Neural progenitor cell (in vitro differentiated cells): Measurements from ENCODE around the gene VAMP2. TPM values are rescaled to one million over a fixed set of nuclear protein-coding genes. Genes with fewer than 3 reads are reported as not detected.

ENCODE experiments used
- DNase-seq: peaks from one replicate; pipeline ENCODE4 v3.0.0-alpha.2; 2016; ENCODE audit warnings: low spot score
- H2AFZ ChIP-seq: fragments of 200-600 bp; sonication (generic); replicated peaks from 2 replicates; pipeline ENCODE4 v1.6.1; 2016; ENCODE audit warnings: antibody characterized with exemption
- H3F3A ChIP-seq: fragments of 200-600 bp; sonication (generic); 2 replicates; pipeline ENCODE4 v1.6.1; 2016; ENCODE audit warnings: antibody characterized with exemption, low read depth
- H3K27ac ChIP-seq: fragments of 200-600 bp; sonication (generic); 2 replicates; pipeline ENCODE4 v1.5.1; 2016; ENCODE audit warnings: mild to moderate bottlenecking
- H3K27me3 ChIP-seq: fragments of 200-600 bp; sonication (generic); 2 replicates; pipeline ENCODE4 v1.6.1; 2016; ENCODE audit warnings: mild to moderate bottlenecking, moderate library complexity
- H3K36me3 ChIP-seq: fragments of 200-600 bp; sonication (generic); 2 replicates; pipeline ENCODE4 v1.5.1; 2016
- H3K4me1 ChIP-seq: fragments of 200-600 bp; sonication (generic); 2 replicates; pipeline ENCODE4 v1.6.1; 2016; ENCODE audit warnings: mixed run types
- H3K4me2 ChIP-seq: fragments of 200-600 bp; sonication (generic); 2 replicates; pipeline ENCODE4 v1.6.1; 2016
- H3K4me3 ChIP-seq: fragments of 200-600 bp; sonication (generic); 2 replicates; pipeline ENCODE4 v1.5.1; 2016
- H3K79me2 ChIP-seq: fragments of 200-600 bp; sonication (generic); 2 replicates; pipeline ENCODE4 v1.6.1; 2016; ENCODE audit warnings: low read depth
- H3K9ac ChIP-seq: fragments of 200-600 bp; sonication (generic); 2 replicates; pipeline ENCODE4 v1.6.1; 2016
- H3K9me3 ChIP-seq: fragments of 200-600 bp; sonication (generic); 2 replicates; pipeline ENCODE4 v1.5.1; 2016; ENCODE audit warnings: low read depth
- H4K20me1 ChIP-seq: fragments of 200-600 bp; sonication (generic); 2 replicates; pipeline ENCODE4 v1.6.1; 2016; ENCODE audit warnings: low read depth
- H3K27ac Mint-ChIP-seq: 3 replicates; pipeline ENCODE4 v1.8.0; 2021; ENCODE audit warnings: mixed read lengths
- H3K27me3 Mint-ChIP-seq: 2 replicates; pipeline ENCODE4 v1.8.0; 2022; ENCODE audit warnings: low read depth, mild to moderate bottlenecking, inconsistent platforms, moderate library complexity, mixed read lengths; ENCODE audit not compliant: insufficient read depth
- H3K36me3 Mint-ChIP-seq: 3 replicates; pipeline ENCODE4 v1.8.0; 2021; ENCODE audit warnings: mixed read lengths
- H3K4me1 Mint-ChIP-seq: 3 replicates; pipeline ENCODE4 v1.8.0; 2021; ENCODE audit warnings: mixed read lengths
- H3K4me3 Mint-ChIP-seq: 3 replicates; pipeline ENCODE4 v1.8.0; 2021; ENCODE audit warnings: mild to moderate bottlenecking, moderate library complexity, mixed read lengths
- H3K9me3 Mint-ChIP-seq: 3 replicates; pipeline ENCODE4 v1.8.0; 2020; ENCODE audit warnings: mixed read lengths
- CTCF ChIP-seq: fragments of 200-600 bp; sonication (generic); IDR thresholded peaks from 2 replicates; pipeline ENCODE4 v1.5.1; 2017; ENCODE audit warnings: antibody characterized with exemption, mild to moderate bottlenecking
- EZH2 ChIP-seq: fragments of 200-600 bp; sonication (generic); IDR thresholded peaks from 2 replicates; pipeline ENCODE4 v1.6.1; 2017; ENCODE audit warnings: antibody characterized with exemption, mild to moderate bottlenecking, moderate library complexity
- EZH2phosphoT487 ChIP-seq: fragments of 200-600 bp; sonication (generic); IDR thresholded peaks from 2 replicates; pipeline ENCODE4 v1.6.1; 2017; ENCODE audit warnings: antibody characterized with exemption
- total RNA-seq: library from RNA; depleted of rRNA; stranded (reverse); fragments of >200 nt; gene quantifications from 2 replicates; pipeline ENCODE4 v1.2.3, GENCODE V29; 2015; ENCODE audit warnings: low replicate concordance

The VAMP2 gene
- total RNA-seq, 1 donor from 2014 or later, result 11.7 TPM

- no peak overlapping the region for H3K9ac ChIP-seq
- H3K9me3 Mint-ChIP-seq, result no peaks in the 10 kb centered on the region
- peak overlapping the region; percentile 100 for H3K27ac Mint-ChIP-seq
- H3K4me2 ChIP-seq, result peak overlapping the region; percentile 80
- H3K4me1 Mint-ChIP-seq, result peaks cover 21% of the 10 kb centered on the region
- no peak for DNase-seq
- peaks cover 18% of the 10 kb centered on the region for H3K4me1 ChIP-seq
- no peak overlapping the region for H3K4me3 Mint-ChIP-seq
- peak overlapping the region; percentile 8 for H3K27ac ChIP-seq
- H4K20me1 ChIP-seq, result peaks cover 35% of the 10 kb centered on the region
- no peaks in the 10 kb centered on the region for H3K9me3 ChIP-seq
- H2AFZ ChIP-seq, result peak overlapping the region; percentile 55
- TF ChIP-seq EZH2phosphoT487 (no peak), EZH2 (peak; percentile 12), CTCF (no peak)
- H3F3A ChIP-seq, result peaks cover 66% of the 10 kb centered on the region
- H3K36me3 ChIP-seq, result no peaks in the 10 kb centered on the region
- H3K27me3 ChIP-seq, result no peaks in the 10 kb centered on the region
- H3K79me2 ChIP-seq, result no peaks in the 10 kb centered on the region
- peak overlapping the region; percentile 46 for H3K4me3 ChIP-seq
- H3K36me3 Mint-ChIP-seq, result no peaks in the 10 kb centered on the region
- peaks cover 11% of the 10 kb centered on the region for H3K27me3 Mint-ChIP-seq
Measured at GRCh38 chr17:8154608-8155155, 8.1 kb downstream of the VAMP2 start.

- Mint-ChIP-seq H3K27me3 (peaks cover 13% of the 10 kb centered on the region), H3K4me3 (no peak overlapping the region), H3K9me3 (no peaks in the 10 kb centered on the region), H3K36me3 (no peaks in the 10 kb centered on the region), H3K4me1 (peaks cover 21% of the 10 kb centered on the region), H3K27ac (peak overlapping the region; percentile 100)
- Histone ChIP-seq H4K20me1 (peaks cover 29% of the 10 kb centered on the region), H3K27me3 (no peaks in the 10 kb centered on the region), H3K4me1 (peaks cover 18% of the 10 kb centered on the region), H3K4me3 (peak overlapping the region; percentile 46), H2AFZ (peak overlapping the region; percentile 55), H3K9ac (no peak overlapping the region), H3K4me2 (peak overlapping the region; percentile 80), H3K36me3 (no peaks in the 10 kb centered on the region), H3K27ac (peak overlapping the region; percentile 8), H3F3A (peaks cover 66% of the 10 kb centered on the region), H3K9me3 (no peaks in the 10 kb centered on the region), H3K79me2 (no peaks in the 10 kb centered on the region)
- TF ChIP-seq CTCF, result no peak
- no peak for TF ChIP-seq EZH2phosphoT487
- TF ChIP-seq EZH2, result no peak
- DNase-seq, result peak; percentile 96
Measured at GRCh38 chr17:8153957-8154607, 8.7 kb downstream of the VAMP2 start.

- Histone ChIP-seq H4K20me1 (peaks cover 23% of the 10 kb centered on the region), H3K9ac (no peak overlapping the region), H3F3A (peaks cover 61% of the 10 kb centered on the region), H3K9me3 (no peaks in the 10 kb centered on the region), H3K4me1 (peaks cover 18% of the 10 kb centered on the region), H3K27me3 (no peaks in the 10 kb centered on the region), H3K36me3 (no peaks in the 10 kb centered on the region), H3K27ac (peak overlapping the region; percentile 8), H3K79me2 (no peaks in the 10 kb centered on the region), H3K4me3 (peak overlapping the region; percentile 46), H2AFZ (no peak overlapping the region), H3K4me2 (peak overlapping the region; percentile 80)
- Mint-ChIP-seq H3K4me3 (no peak overlapping the region), H3K4me1 (peaks cover 21% of the 10 kb centered on the region), H3K27me3 (peaks cover 13% of the 10 kb centered on the region), H3K27ac (peak overlapping the region; percentile 96), H3K36me3 (no peaks in the 10 kb centered on the region), H3K9me3 (no peaks in the 10 kb centered on the region)
- TF ChIP-seq EZH2, result no peak
- TF ChIP-seq CTCF, result no peak
- no peak for TF ChIP-seq EZH2phosphoT487
- DNase-seq, result peak; percentile 41
Measured at GRCh38 chr17:8153525-8153956, 9.2 kb downstream of the VAMP2 start.
